Measurements from ENCODE around the gene MICU2. TPM values are rescaled to one million over a fixed set of nuclear protein-coding genes. Genes with fewer than 3 reads are reported as not detected.

The MICU2 gene
- total and polyA plus RNA-seq, 2 donors (not counting 3 experiments of a cell fraction or from before 2014, with no cell fraction given), result 24.0 to 36.7 TPM

GRCh38 chr13:21638319-21639282 is 34.6 kb upstream of the MICU2 start:
- no peaks in the 10 kb centered on the region for H4K20me1 ChIP-seq (replicated peaks; ENCODE audit: control insufficient read depth, extremely low read depth, insufficient read depth, low read length)
- no peak overlapping the region for H3K4me3 ChIP-seq (replicated peaks in 1 of 3; ENCODE audit: insufficient read depth in 1 of 3, low read depth in 1 of 3, low read length in 3 of 3)
- ChIA-PET CTCF (interaction anchor here (0.5 to 4.0 kb wide), 47 partner anchors 8 to 1712 kb away, joined by 3 to 48 read pairs (median 5); partner anchors contain the start of genes FGF9 and MICU2), POLR2A (no interaction called here)
- no peaks in the 10 kb centered on the region for H3K9me3 ChIP-seq (replicated peaks; ENCODE audit: control insufficient read depth, insufficient read depth, low read length)
- BruUV-seq (replicated peaks), result no TSS peak
- no peak overlapping the region for H3K9ac ChIP-seq (replicated peaks; ENCODE audit: extremely low read depth, insufficient read depth, low read length)
- H3K27me3 ChIP-seq (ENCODE audit: control insufficient read depth in 2 of 2, insufficient read depth in 2 of 2, low read length in 2 of 2), result no peaks in the 10 kb centered on the region
- no peaks in the 10 kb centered on the region for H3K9me1 ChIP-seq (replicated peaks; ENCODE audit: control insufficient read depth, extremely low read depth, insufficient read depth, low read length)
- dilution Hi-C loops (cut with MboI; ENCODE audit: extremely low pct_ligation_motif_present, low sequenced_read_pairs) (no loop called here), intact Hi-C loops (cut with micrococcal nuclease) (loop anchor here (1.0 kb wide), 1 partner anchor 1681 kb away; no protein-coding TSS in a partner anchor)
- no peaks in the 10 kb centered on the region for H3K36me3 ChIP-seq (ENCODE audit: control insufficient read depth in 2 of 2, extremely low read depth in 1 of 2, insufficient read depth in 2 of 2, low read length in 2 of 2)
- H3K4me1 ChIP-seq (ENCODE audit: control insufficient read depth, extremely low read depth, insufficient read depth, low read length), result no peaks in the 10 kb centered on the region
- no peak overlapping the region for H3K27ac ChIP-seq (ENCODE audit: insufficient read depth, low read depth, low read length)
- H2AFZ ChIP-seq (ENCODE audit: low read depth, low read length), result no peak overlapping the region
- FAIRE-seq (peak; percentile 80), DNase-seq (ENCODE audit: low read depth, low spot score) (peak; percentile 28)
- peak; percentile 30 to 59 for TF ChIP-seq CTCF (IDR thresholded peaks at IDR 0.05; ENCODE audit: extremely low read depth in 1 of 2, insufficient read depth in 1 of 2, low read depth in 1 of 2, low read length in 2 of 2)
- no peak for TF ChIP-seq JUN (IDR thresholded peaks at IDR 0.05; ENCODE audit: borderline replicate concordance, insufficient read depth, insufficient read length, low read depth)
- no peak for TF ChIP-seq POLR2A (IDR thresholded peaks at IDR 0.05; ENCODE audit: low read depth, low read length)
- TF ChIP-seq EZH2 (IDR thresholded peaks at IDR 0.05; ENCODE audit: borderline replicate concordance, low read depth, low read length, severe bottlenecking), result no peak
- TF ChIP-seq GATA2 (IDR thresholded peaks at IDR 0.05; ENCODE audit: insufficient read depth, insufficient read length, low read depth, low read length), result no peak
- H3K4me2 ChIP-seq (ENCODE audit: insufficient read depth, low read length), result no peak overlapping the region
- no peaks in the 10 kb centered on the region for H3K79me2 ChIP-seq (ENCODE audit: control insufficient read depth, insufficient read depth, low read length)

All from endothelial cell of umbilical vein (primary cell).